GM18526 (cell line): Measurements from ENCODE around the gene TANC1.

Experiments
- POLR2A ChIP-seq: IDR thresholded peaks from 3 replicates; pipeline ENCODE4 v1.6.1; 2011; ENCODE audit not compliant: insufficient read length; ENCODE audit errors: extremely low read depth

Gene TANC1

DNA sequence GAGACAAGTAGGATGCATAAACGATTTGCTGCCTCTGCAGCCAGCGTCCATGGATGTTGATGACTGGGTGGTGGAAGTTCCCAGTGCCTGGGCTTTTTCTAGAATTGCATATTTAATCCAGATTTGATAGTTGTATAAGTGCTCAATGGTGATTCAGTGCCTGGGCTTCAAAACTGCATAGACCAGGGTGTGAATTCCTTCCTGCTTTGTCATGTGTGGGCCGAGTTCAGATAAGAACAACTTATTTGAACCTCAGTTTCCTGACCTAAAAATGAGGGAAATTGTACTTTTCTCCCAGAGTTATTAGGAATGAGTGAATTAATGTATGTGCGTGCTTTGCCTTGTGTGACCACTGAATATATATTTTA is 163.5 kb downstream of the TANC1 start:
- no peak for TF ChIP-seq POLR2A

DNA sequence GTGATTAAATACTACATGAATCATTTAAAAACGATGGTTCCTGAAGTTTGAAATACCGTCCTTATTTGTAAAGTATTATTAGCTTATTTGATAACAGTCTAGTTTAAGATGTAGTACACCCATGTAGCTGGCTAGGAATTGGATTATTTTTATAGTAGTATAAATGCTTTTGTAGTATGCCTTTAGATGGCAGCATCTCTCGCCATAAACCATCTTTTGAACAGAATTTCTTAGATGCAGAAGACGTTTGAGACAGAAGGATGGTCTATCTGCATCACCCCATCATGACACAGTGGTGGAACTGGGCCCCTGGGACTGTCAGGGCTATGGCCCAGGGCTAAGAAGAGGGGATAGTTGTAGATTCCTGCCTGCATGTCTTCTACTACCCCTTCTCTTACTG is 165.4 kb downstream of the TANC1 start:
- no peak for TF ChIP-seq POLR2A

DNA sequence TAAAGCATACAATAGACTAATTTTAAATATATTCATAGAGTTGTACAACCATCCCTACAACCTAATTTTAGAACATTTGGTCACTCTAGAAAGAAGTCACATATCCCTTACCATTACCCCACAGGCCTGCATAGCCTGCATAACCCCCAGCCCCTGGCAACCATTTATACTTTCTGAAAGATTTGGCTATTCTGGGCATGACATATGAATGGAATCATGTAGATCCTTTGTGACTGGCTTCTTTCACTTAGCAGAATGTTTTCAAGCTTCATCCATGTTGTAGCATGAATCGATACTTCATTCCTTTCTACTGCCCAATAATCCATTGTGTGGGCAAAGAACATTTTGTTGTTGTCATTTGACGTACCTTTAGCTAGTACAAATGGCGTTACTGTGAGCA is 166.5 kb downstream of the TANC1 start:
- no peak for TF ChIP-seq POLR2A

DNA sequence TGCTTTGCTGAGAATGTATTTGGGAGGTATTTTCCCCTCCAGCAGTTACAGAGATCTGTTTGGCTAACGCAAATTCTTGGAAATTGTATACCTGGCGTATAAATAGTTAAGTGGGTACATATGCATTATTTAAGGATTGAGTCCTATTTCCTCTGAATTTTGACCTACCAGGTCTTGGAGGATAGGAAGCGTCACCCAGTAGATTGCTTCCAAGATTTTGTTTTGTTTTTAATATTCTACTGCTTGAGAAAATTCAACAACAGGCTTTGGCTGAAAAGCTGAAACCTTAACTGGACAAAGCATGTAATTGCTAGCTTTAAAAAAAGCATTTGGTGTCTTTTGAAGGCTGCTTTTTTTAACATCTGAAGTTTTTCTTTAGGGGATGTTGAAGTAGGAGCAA is 168.0 kb downstream of the TANC1 start:
- TF ChIP-seq POLR2A: no peak

DNA sequence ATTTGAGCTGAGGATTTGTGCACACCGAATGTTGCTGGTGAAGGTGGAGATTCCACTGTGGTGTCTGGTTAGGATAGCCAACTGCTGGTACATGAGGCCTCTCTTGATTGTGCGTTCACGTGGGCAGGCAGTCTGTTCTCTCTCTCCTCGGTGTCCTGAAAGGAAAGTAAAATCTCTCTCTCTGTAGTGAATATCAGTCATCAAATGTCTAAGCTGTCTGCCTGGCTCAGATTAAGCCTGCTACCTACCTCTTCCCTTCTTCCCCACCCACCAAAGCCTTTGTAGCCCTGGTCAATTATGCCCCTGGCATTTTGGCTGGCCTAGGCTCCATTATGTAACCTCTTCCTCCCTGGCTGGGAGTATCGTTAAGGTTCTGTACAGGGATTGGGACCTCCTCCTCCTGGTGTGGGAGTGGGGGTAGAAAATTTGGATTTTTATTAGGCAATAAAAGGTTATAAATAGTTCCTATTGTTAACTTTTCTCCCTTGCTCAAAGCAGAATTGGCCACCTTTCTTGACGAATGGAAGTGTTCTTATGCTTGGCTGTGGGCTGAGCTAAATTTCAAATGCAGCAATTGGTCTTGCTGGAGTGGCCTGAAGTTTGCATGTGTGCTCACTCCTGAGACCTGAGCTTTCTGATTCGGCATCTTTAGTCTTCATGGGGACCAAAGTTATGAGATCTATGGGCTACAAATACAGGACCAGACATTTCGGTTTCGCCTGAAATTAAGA is 169.2 kb downstream of the TANC1 start:
- no peak for TF ChIP-seq POLR2A

DNA sequence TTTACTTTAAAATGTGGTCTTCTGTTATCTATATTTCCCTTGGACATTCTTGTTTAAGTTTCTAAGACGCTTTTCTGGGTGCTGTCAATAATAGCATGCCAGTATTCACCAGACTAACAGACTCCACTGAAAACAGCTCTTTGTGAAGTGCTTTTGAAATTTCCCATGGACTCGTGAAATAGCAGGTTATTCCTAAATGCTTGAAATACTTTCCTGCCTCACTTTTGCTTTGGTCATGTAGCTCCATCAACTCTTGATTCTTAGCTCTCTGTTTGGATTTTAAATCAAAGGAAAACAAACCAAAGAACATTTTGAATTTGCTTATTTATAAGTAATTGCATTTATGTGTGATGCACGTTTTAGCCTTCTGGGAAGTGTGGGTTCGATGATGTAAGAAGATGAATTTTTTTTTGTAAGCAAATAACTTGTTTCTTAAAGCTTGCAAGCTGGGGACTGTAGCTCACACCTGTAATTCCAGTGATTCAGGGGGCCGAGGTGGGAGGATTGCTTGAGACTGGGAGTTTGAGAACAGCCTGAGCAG is 170.3 kb downstream of the TANC1 start:
- TF ChIP-seq POLR2A: no peak

DNA sequence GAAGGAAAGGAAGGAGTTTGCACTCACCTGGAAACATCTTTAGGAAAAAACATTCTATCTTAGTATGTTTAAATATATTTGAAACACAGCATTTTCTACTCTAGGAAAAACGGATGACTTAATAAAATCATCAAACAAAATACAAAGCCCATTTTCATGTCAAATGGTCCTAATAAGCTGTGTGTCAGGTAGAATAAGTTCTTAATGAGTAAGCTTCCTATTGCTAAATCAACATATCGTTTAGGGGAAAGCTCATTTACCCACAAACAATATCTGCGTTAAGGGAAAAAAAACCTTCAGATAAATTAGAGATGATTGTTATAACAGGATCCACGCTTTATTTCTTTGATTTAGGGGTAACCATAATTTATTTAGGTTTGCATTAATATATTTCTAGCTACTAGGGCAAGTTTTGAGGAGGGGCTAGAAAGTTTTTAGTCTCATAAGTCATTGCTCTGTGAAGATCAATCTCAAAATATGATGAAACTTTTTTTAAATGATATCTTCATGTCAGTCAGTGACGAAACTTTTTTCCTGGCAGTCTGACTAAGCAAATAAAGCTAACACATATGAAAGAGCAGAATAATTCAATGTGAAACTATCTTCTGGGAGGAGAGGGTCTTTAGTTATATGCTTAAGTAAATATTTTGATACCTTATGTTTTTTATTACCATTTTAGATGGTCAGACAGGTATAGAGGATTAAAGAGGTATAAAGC is 170.9 kb downstream of the TANC1 start:
- no peak for TF ChIP-seq POLR2A

DNA sequence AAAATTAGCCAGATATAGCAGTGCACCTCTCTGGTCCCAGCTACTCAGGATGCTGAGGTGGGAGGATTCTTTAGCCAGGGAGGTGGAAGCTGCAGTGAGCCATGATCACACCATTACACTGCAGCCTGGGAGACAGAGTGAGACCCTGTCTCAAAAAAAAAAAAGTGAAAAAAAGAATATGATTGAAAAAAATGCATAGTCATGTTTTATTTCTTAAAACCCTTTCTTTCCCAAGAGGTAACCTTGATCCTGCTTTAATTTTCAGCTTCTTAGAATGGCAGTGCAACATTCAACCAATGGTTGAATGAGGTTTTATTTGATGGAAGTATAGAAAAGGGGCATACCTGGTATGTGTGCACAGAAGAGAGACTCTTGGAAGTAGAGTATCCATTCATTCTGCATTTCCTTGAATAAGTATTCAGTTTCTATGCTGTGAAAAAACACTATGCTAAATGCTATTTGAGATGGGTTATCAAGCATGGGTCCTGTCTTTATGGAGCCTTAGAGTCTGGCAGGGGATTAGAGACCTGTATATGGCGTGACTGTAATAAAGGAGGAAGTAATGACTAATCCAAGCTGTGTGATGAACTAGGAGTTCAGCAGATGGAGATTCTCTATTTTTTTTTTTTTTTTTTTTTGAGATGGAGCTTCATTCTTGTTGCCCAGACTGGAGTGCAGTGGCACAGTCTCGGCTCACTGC is 171.8 kb downstream of the TANC1 start:
- TF ChIP-seq POLR2A: no peak

DNA sequence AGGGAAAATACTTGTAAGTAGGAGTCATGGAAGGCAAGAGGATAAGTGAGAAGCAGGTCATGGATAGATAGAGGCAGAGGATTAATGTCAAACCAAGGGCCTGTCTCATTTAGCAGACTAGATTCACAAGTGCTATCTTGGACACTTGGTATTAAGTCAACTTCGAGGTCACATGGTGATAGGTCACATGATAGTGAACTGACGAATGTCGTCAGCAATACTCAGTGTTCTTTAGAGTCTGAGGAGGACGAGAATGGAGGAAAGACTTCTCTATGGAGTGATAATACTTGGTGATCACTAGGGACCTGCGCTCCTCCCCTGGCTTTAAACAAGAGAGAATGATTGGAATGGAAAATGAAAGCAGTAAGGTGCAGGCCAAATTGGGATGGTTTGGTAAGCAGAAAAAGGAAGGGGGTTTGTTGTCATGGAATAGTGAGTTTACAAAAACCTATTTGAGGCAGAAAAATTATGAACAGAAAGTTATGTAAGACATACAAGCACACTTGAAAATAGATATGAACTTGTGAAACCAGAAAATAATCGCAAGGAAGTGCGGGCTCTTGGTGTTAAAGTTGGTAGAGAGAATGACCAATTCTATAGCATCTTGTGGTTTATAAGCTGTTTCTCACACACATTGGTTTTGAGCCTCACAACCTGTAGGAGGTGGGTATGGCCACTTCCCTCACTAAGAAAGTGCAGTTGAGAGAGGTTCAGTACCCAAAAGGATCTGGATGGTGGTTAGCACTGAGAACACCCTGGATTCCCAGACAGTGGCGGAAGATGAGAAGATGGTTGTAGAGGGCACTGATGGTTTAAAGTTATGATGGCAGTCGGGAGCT is 176.6 kb downstream of the TANC1 start:
- no peak for TF ChIP-seq POLR2A

DNA sequence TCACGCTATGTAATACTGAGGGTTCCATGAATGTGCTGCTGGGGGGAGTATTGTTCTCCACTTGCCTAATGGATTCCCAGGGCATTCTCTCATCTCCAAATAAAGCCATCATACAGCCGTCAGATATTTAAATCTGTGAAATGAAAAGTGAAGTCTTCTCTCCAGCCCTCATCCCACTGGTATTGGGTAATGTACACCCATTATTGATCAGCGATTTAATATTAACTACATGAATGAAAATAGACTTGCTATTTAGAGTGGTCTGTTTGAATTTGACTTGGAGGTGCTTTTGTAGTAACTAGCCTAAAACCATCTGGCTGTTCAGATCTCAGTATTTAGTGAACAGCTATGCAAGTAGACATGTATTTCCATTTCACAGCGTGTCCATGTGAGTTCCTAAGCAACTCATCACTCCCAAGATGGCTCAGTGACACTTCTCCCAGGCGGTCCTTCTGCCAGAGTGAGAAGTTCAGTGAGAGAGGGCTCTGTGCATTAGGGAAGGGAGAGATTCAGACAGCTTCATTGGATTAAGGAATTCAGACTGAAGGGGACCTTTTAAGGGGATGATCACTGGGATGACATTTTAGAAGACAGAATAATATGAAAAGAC is 177.4 kb downstream of the TANC1 start:
- TF ChIP-seq POLR2A: no peak

DNA sequence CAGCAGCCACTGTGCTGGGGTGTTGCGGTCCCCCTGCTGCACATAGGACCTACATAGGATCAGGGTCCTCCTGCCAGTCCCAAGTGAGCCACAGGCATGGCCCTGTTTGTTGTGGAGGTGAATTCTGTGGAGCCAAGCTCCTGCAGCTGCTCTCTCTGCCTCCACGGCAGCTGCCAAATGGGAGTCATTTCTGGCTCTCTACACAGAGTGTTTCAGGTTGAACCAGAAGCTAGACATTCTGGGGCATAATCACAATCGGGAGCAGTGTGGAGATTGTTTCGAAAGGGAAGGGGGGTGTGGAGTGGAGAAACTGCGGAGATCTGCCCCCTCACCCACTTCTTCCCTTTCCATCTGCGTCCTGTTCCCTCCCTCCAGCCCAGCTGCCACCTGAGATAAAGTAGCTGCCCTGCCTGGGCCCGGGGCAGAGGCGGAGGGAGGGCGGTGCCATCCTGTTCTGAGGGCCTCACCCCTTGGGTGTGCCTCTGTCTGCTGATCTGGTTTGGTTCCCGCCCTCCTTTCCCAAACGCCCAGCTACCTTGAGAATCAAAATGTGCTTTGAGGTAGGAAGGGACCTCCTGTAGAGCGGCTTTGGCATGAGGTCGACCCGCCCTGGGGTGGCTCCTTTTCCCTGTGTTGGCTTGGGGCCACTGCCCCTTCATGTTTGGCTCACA is 178.7 kb downstream of the TANC1 start:
- no peak for TF ChIP-seq POLR2A

DNA sequence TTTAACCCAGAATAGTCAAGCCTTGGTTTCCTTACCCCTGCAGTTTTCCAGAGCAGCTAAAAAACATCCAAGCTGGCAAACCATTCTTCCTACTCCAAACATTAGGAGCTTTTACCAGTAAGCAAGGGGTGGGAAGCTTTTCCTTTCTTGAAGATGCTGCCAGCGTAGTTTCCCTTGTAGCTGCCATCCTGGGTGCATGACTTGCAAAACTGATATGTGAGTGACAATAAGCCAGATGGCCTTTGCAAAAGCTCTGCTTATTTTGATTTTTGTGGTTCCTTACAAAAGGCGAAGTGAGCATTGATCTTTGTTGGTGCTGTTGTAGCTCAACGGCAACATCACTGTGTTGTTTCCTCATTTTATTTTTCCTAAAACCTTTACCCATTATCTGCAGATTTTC is 179.2 kb downstream of the TANC1 start:
- no peak for TF ChIP-seq POLR2A

DNA sequence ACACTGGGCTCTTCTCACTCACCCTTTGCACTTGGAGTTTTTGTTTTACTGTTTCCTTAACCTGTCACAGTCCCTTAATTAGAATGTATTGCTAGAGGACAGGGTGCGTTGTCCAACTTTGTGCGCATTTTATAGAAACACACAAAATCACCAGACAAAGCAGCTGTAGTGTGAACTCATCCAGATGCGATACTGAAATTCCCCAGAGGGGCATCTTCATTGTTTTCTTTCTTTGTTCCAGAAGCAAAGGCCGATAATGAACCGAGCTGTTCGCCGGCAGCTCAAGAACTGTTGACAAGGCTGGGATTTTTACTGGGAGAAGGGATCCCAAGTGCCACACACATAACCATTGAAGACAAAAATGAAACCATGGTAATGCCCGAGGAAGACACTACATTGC is 180.5 kb downstream of the TANC1 start:
- no peak for TF ChIP-seq POLR2A

DNA sequence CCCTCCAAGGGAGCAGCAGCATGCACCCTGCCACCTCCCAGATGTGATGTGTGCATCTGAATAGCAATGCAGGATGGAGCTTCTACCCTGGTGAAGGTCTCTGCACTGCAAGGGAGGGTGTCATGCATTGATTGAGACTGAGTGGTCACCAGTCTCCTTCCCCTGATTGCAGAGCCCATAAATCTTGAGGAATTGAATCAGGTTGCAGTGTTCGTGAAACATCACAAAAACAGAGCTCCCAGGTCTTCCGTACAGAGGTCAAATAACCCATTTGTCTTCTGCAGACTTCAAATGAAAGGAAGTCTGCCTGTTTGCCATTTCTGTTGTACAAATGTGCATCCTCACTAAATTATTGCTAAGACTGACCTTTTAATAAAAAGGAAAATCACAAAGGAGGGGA is 181.3 kb downstream of the TANC1 start:
- TF ChIP-seq POLR2A: no peak
